Amniotic stem cell (primary cell): ENCODE measurements around the gene EPAS1.

Experiments used
- DNase-seq: peaks from one replicate; lab custom pipeline; 2025; lab: John Stamatoyannopoulos, UW

EPAS1 gene

DNA sequence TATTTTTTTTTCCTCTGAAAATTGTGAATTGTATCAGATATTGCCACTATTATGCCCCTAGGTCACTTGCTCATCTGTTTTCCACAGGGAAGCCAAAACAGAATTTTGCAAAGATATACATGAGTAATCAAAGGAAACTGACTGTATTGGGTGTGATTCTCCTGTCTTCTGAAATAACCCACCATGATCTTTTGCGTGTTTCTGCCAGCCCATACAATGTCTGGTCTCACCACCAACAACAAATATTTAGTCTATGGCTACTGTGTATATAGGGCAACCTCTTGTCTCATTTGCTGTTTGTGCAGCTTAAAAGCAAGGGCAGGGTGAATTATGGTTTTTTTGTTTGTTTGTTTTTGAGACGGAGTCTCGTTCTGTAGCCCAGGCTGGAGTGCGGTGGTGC, 26.5 kb downstream of the EPAS1 start:
- DNase-seq, result no peak

DNA sequence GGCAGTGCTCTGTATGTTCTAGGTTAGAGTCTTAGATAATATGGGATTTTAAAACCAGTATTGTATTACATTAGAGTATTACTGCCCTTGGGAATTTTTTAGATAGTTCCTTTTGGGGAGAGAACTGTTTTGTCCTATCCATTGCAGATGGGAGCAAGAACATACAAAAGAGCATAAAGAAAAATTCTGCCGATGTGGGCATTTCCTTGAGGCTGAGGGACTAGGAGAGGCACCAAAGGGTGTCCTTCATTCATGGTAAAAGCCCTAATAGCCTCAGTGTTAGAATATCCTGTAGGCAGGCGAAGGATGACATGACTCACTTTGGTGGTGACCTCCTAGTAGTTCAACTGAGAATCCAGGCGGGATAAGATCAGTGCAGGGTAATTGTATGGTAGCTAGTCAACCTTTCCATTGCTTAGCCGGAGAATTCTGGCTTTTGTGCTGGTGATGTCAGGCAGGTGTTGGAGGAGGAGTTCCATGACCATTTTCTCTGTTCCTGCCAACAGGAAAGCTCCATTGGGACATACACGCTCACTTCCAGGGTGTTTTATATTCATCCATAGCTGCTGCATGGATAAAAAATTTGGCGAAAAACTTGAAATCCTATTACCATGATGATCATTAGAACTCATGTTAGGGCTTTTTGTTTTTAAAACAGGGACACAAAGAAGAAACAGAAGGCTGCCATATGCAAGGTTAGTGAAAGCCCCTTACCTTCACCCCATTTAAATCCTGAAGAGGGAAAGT, 28.1 kb downstream of the EPAS1 start:
- DNase-seq, result no peak

DNA sequence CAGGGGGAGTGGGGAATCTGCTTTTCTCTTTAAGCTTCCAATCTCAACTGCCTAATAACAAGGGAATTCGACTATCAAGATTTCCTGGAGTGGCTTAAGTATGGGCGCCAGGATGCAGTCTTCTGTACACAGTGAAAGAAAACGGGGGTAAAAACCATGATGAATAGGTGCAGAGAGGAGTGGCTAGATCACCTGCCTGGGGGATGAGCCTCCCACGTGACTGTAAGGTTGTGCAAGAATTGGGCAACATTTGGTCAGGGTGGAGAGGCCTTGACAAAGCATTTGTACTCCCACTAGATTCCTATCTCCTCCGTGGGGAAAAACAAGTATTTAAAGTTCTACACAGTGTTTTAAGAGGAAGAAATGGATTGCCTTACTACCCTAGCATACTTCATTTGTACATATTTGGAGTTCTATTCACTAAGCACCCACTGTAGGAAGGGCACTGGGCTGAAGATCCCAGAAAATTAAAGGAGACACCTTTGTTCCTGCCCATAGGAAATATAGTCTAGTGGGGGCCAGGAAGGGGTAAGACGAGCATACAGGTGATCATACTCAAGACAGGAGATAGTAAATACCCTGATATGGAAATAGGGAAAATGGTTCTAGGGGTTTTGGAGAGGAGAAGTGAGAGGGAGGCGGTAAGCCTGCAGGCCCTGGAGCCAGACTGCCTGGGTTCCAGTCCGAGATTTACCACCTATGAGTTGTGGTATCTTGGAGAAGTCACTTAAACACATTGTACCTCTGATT, 29.2 kb downstream of the EPAS1 start:
- no peak for DNase-seq

DNA sequence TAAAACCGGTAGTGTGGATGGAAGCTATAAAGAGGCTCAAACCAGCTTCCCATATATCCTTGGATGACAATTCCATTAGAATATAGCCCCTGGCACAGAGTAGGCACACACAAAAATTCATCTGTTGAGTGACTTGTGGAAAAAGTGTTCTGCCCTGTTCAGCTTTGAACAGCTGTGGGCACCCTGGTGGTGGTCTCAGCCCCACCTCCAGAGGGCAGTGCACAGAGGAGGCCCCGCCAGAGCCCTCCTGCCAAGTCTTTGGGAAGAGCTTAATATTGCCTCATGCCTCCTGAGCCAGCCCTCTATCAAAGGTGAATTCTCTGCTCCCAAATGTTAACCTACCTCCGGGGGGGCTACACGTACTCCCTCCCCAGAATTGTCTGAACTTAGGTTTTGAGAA, 30.4 kb downstream of the EPAS1 start:
- DNase-seq, result no peak

DNA sequence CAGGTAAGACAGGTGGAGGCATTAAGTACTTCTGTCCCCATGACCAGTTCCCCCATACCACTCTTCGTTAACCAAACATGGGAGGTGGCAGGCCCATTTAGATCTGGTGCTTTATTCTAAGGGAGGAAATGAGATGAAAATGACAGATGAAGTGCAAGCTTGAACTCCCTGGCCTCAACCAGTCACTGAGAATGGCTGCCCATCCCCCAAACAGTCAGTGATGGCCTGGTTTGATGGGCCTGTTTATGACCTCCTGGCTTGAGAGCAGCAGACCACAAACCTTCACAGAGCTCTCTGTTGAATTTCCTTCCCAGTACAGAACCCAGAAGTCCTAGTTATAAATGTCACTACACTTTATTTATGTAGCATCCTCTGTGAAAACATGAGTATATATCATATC, 31.1 kb downstream of the EPAS1 start:
- DNase-seq, result no peak

DNA sequence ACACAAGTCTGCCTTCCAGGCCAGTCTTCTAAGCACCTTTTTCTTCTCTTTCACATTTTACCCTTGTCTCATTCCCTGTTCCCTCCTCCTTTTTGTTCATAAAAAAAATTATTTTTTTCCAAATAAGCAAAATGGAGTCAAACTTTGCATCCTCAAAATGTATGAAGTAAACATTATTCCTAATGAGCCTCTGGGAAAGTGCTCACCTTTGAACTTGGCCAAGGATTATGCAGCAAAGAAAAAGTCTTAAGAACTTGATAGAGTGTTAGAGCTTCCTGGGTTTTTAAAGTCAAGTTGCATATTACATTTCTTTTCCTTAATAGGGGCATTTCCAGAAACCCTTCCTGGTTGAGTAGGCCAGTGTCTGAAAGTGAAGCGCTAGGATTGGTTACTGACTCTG, 31.6 kb downstream of the EPAS1 start:
- DNase-seq, result no peak

DNA sequence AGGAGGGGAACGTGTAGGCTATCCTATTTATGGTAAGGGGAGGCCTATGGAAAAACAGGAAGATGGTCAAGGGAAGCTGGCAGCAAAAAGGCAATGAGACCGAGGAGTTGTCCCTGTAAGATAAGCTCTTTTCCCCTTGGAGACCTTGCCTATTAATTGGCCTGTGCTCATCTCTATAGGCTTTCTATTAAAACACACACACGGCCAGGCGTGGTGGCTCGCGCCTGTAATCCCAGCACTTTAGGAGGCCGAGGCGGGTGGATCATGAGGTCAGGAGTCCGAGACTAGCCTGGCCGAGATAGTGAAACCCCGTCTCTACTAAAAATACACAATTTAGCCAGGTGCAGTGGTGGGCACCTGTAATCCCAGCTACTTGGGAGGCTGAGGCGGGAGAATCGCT, 32.1 kb downstream of the EPAS1 start:
- DNase-seq, result no peak

DNA sequence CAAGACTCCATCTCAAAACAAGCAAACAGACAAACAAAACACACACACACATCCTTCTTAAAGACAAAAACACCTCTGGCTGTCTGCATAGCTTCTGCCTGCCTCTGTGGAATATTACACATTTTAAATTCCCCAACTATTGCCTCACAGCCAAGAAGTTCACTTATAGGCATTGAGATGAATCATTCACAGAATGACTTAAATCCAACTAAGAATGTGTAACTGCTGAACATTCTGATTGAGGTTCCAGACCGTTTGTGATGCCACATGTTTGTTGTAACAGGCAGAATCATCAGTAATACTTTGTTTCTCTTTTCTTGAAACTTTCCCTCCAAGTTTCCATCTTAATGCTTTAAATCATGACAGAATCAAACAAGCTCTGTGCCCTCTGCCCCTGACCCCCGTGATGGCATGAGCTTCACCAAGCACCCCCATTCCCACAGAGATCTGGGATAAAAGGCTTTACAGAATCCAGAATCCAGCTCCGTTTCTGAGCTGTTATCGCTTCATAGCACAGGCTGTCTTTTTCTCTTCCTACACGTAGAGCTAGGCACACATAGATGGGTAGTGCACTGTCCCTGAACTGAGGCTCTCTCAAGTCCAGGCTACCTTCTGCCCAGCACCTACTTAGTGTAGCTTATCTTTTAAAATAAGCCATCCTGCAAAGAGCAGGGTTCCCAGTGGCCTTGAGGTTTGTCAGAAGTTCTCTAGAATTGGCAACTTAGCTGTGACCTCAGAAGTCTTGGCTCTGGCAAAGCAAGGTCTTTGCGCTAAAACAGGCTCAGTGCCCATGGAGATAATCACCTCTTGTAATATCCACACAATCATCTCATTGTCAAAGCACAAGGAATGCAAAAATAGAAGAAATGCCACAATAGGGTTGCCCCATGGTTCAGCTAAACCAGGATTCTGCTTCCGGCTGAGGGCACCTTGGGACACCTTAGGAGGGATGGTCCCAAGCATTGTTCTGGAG, 32.9 kb downstream of the EPAS1 start:
- DNase-seq, result peak; percentile 67

DNA sequence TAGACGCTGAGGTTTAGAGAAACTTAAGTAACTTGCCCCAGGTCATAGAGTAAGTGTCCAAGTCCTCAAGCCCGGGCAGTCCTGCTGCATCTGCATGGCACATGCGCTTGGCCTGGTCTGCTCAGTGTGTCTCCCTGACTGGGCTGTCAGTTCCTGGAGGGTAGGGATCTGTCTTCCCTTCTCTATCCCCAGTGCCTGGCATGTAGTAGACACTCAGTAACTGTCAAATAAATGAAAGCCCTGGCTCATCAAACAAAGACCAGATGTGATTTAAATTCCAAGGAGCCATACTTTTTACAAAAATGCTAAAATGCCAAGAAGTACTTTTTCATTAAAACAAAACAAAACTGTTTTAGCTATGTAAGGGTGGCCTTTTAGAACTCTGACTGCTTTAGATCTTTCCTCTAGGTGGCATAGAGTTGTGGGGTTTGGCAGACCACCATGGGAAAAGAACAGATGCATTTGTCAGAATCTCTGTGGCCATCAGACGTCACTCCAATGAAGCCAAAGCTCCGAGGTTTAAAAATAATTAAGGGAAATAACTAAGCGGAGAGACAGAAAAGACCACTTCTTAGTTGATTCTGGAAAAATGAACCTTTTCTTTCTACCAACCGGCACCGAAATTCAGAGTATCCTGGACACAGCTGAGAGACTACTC, 34.0 kb downstream of the EPAS1 start:
- DNase-seq, result no peak

DNA sequence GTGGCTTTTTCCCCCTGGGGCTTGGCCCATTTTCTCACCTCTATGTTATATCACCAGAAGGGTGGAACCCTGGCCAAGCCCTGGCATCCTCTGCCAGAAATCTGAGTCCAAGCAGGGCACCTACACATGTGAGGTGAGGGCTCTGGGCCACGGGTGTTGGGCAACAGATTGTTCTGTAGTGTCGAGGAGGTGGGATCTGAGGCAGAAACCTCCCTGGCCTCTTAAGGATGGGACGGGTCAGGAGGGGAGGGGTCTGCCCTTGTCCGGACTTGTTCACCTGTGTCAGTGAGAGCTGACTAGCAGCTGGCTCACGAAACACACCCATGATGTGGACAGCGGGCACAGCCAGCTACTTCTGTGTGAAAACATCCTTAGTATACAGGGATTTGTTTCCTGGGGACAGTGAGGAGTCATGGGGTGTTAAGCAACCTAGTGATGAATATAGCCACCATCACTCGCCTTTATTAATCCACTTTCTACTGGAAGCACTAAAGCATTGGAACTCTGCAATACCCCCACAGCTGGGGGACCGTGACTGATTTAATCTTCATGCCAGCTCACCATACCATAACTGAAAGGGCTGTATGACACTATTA, 35.6 kb downstream of the EPAS1 start:
- no peak for DNase-seq

DNA sequence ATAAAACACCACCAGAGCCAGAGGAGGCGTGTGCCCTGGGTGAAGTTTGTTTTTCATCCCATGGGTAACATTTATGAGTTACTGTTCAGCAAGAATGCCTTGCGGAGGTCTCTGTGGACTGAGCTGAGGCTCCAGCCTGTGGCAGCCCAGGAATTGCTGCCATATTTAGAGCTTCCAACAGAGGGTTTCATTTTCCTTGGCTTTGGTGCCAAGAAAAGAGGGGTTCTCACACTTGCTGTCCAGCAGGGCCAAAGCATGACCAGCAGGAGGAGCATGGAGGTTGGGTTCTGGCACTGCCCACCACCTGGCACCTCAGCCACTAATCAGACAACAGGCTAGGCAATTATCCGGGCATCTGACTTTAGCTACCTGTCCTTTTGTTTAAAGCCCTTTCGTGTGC, 36.7 kb downstream of the EPAS1 start:
- DNase-seq, result no peak

DNA sequence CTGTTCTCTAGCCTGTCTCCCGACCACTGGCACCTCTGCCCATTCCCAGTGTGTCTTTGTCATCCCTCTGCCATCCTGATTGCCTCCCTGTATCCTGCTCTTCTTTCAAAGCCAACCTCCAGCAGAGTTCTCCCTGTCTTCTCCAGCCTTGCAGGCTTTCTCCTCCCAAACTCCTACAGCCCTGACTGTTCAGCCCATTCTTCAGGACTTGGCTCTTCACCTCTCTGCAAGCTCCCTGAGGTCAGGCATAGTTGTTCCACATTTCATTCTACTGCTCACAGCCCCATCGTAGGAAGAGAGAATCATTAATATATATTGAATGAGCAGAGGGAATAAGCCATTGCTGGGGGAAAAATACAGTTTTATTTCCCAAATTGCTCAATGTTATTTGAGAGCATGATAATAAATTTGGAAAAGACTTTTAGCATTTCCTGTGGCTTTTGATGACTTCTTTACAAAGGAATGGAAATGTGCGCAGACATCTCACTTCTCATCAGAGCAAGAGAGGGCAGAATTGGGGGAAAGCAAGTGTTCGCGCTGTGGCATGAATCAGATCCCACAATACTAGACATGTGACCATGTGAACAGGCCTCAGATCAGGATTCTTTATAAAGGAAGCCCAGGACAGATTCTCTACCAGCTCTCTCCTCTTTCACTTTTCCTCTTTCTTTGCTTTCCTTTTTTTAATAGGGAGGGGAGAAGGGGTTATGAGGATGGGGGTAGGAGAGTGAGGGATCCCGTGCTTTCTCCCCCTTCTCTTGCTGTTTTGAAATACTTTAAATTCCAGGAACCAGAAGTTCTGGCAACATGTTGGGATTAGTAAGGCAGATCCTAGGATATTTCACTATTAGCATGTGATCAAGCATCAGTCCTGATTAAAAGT, 37.4 kb downstream of the EPAS1 start:
- DNase-seq, result peak; percentile 85

DNA sequence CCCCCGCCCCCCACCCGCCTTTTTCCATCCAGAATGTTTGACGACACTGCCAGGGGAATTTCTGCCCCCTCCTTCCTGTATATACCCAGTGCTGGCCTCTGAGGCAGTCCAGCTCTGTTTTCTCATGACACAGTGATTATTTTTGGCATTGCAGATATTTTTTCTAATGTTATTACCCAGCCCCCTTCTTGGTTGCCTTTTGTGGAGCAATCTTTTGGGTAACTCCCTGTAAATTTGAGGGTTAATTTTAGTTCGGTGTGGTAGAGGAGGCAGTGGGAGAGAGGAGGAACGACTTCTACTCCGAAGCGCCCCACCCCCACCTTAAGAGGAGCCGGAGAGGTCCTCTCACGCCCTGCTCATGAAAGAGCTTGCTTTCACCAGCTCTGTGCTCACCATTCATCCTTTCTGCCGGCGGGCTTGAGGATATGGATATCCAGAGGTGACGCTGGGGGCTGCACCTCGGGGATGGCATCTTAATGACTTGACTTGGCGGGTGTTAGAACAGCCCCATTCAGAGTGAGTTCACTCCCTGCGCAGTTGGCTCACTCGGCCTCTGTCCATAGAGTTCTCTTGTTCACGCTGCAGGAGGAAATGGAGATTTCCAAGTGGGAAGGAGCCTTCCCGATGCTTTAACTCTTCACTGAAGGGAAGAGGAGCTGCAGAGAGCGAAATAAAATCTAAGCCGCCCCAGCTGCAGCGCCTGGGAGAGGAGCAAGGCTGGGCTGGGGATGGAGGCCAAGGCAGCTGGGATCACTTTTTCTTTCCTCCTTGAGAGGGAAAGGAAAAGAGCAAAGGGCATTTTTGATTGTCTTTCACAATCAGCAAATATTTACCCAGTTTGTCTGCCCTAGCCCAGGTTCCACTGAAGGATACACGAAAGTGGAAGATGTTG, 38.4 kb downstream of the EPAS1 start:
- DNase-seq, result no peak

DNA sequence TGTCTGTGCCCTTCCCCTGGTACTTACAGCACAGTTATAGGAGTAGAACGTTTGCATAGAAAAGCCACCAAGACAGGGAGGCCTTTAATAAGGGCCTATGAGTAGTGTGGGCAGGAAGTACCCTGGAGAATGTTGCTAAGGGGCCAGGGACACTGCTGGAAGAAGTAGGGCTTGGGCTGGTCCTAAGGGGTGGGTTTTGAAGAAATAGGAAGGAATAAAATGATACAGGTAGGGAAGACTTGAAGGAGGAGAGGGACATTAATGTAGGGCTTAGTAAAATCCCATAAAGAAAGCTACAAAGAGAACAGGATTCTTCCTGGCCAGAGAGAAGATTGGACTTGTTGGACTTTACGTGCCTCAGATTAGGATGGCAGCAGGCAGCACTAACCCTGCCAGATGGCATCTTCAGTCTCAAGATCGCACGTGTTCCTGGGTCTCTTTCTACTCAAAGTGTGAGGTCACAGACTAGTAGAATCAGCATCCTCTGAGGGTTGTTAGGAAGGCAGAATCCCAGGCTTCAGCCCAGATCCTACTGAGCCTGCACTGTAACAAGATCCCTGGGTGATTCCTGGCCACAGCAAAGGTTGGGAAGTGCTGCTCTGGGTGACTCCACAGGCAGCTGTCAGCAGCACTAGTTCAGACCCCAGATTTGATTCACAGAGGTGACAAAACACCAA, 39.2 kb downstream of the EPAS1 start:
- DNase-seq, result no peak

DNA sequence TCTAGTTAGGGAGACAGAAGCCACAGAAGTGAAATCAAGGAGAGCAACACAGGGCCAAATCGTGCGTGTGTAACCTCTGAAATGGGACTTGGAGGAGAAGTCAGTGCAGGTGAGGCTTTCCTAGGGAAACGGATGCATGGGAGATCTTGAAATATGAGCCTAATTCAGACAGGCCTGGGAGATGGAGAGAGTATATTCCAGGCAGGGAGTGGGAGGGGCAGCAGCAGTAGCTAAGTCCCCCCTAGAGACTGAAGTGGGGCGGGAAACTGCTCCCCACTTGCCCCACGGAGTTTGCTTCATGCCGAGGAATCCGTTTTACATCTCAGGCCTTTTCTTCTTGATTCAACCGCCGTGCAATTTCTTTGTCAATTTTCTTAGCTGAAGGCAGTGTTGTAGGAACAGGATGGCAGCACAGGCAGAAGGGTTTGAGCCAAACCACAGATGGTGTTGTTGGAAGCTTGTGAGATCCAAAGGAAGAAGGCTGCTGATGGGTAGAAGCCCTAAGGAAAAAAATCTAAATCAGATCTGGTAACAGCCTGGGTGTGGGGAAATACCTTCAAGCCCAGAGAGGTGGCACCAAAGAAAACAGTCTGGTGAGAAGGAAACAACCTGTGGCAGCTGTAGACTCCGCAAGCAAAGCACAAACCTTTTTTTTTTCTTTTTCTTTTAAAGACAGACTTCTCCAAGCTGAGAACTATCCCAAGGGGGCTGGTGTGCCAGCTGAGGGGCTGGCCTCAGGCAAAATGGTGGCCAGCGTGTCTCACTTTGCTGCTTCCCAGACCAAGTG, 40.2 kb downstream of the EPAS1 start:
- DNase-seq, result no peak

DNA sequence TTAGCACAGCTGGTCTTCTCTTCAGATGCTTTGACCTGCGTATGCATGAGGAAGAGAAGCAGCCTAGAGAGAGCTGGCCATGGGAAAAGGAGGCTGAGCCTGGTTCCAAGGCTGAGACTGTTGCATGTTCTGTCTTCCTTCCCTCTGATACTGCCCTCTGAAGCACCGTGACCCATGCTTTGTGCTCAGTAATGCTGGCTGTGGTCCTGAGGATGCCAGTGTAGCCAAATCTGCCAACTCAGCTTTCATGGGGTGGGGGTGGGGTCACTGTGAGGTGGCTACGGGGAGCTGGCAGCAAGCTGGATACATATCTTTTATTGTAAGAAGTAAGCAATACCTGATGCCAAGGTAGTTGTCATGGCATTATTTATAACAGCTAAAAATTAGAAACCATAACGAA, 41.5 kb downstream of the EPAS1 start:
- no peak for DNase-seq

DNA sequence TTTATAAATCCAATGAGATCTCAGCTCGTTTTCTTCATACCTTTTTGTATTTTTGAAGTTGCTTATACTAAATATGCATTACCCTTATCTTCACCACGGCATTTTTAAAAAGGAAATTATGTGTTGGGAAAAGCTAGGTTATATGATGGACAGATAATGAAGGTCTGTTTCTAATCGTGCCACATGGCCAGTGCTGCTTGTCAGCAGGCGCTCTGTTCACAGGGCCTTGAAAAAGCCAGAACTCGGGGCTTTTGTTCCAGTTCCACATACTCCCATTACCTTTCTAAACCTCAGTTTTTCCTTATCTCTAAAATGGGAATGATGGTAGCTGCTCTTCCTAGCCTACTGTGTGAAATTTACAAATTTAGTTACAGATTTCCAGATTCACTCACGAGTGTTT, 42.0 kb downstream of the EPAS1 start:
- no peak for DNase-seq
